Fibroblast of mammary gland (primary cell): ENCODE results near the gene ARID1B.

Experiments
- DNase-seq: peaks from one replicate; pipeline ENCODE4 v3.0.0-alpha.2; 2010; ENCODE audit warnings: low read depth
- H3K4me3 ChIP-seq: 2 replicates; pipeline ENCODE4 v1.5.1; 2011; ENCODE audit warnings: low read depth, mild to moderate bottlenecking, low read length, moderate library complexity; ENCODE audit not compliant: control insufficient read depth
- TF ChIP-seq, protein P1 (sequence below): conservative IDR thresholded peaks from 2 replicates; pipeline ENCODE4 v1.5.1; 2011; ENCODE audit warnings: low read depth, low read length, inconsistent platforms; ENCODE audit not compliant: control insufficient read depth, insufficient read depth

The ARID1B gene

DNA sequence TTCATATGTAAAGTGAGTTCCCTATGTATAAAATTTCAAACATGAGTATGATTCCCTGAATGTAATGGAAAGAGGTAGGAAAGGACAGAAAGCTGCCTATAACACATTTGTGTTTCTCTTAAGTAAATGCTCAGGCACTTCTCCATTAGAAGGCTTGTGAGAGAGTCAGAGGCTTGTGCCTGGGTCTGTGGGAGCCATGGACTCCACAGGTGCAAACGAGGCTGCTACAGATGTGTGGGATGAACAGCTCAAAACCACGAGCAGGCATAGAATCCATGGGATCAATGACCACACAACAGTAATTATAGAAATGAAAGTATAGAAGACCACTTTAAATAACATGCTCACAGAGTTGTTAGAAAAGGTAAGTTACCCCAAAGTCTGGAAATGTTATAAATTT lies 134.4 kb downstream of the ARID1B start:
- TF ChIP-seq, protein P1, sequence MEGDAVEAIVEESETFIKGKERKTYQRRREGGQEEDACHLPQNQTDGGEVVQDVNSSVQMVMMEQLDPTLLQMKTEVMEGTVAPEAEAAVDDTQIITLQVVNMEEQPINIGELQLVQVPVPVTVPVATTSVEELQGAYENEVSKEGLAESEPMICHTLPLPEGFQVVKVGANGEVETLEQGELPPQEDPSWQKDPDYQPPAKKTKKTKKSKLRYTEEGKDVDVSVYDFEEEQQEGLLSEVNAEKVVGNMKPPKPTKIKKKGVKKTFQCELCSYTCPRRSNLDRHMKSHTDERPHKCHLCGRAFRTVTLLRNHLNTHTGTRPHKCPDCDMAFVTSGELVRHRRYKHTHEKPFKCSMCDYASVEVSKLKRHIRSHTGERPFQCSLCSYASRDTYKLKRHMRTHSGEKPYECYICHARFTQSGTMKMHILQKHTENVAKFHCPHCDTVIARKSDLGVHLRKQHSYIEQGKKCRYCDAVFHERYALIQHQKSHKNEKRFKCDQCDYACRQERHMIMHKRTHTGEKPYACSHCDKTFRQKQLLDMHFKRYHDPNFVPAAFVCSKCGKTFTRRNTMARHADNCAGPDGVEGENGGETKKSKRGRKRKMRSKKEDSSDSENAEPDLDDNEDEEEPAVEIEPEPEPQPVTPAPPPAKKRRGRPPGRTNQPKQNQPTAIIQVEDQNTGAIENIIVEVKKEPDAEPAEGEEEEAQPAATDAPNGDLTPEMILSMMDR, result no peak
- no peak for DNase-seq
- no peak overlapping the region for H3K4me3 ChIP-seq

DNA sequence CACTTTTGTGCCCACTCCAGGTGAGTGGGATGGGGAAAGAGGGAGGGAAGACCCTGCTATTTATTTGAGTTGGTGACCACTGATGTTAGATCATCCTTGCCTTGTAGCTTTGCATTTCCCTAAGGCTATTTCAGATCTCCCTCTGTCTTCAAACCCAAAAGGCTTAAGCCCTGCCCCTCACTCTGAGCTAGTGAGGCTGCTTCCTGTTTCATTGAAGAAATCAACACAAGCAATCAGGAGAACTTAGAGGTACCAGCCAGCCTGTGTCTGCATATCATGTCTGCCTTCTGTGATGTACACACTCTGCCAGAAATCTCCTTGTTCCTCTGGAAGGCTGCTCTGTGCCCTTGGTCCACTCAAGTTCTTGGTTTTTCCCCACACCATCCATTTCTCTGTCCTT lies 135.3 kb downstream of the ARID1B start:
- H3K4me3 ChIP-seq, result no peak overlapping the region
- TF ChIP-seq, protein P1, result no peak
- no peak for DNase-seq

DNA sequence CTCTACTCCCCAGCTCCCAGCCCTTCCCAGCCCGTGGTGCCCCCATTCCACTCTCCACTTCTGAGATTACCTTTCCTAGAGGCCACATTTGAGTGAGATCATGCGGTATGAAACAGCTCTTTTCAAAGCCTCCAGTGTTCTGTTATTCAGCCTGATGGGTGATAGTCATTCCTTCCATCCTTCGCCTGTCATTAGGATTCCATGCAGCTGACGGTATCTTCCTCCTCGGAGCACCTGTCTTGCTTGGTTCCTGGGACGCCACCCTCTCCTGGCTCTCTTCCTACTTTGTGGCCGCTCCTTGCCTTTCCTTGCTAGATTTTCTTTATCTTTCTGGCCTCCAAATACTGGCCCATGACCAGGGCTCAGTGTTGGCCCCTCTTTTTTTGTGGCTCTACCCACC lies 137.0 kb downstream of the ARID1B start:
- no peak overlapping the region for H3K4me3 ChIP-seq
- TF ChIP-seq, protein P1, result no peak
- no peak for DNase-seq

DNA sequence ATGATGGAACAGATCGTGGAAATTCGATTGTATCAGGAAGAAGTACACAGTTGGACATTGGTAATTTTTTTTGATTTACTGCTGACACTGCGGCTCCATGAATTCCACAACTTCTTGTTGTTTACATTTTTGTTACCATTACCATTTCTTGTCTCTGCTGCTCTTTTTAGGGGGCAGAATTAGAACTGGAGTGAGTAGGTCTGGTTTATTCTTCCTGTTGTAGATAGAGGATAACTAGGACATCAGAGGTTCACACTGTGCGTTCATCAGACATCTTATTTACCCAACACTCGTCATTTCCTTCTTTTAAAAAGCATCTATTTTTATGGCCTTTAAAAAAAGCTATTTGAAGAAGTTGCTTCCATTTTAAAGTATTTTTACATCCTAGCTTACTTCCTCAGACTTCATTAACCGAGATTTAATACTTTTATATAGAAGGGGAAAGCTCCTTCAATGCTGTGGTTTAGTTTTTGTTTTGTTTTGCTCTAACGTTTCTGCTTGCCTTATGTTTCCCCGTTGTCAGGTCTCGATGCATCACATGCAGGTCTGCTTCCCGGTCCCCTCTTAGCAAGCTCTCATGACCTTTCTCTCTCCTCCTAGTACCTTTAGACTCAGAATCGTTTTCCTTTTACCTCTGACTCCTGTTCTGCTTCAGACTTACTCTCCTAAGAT lies 139.1 kb downstream of the ARID1B start:
- TF ChIP-seq, protein P1, result no peak
- H3K4me3 ChIP-seq, result no peak overlapping the region
- DNase-seq, result no peak

DNA sequence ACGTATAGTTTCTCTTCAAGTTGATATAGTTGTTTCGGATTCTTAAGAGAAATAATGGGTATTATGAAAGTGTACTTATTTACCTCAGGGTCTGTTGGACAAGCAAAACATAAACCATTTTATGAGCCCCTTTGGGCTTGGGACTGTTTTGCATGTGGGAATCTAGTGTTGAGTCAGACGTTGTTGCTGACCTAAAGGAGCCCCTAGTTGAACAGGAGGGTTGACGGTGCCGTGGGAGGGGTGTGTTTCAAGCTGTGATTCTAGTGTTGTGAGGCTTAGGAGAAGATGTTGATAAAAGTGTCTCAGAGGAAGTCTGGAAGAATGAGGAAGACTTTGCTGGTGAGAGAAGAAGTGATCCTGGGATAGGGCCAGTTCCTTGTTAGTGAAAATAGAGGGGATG lies 140.0 kb downstream of the ARID1B start:
- TF ChIP-seq, protein P1, result no peak
- DNase-seq, result peak; percentile 7

DNA sequence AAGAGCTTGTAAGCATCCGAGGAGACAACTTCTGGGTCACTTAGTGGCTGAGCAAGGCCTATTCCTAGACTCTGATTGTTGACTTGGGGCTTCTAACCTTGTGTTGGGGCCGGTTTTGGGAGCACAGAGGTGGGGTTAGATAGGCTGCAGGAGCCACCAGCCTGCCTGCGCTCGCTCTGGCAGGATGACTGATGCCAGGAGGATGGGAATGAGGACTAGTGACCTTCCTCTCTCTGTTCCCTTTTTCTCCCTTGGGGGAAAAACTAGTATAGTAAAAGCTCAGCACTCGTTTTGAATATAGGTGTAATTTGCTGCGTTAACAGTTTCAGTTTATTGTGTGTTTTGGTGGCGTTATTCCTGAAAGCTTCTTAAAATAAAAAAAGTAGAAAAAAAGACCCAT lies 141.5 kb downstream of the ARID1B start:
- no peak overlapping the region for H3K4me3 ChIP-seq
- TF ChIP-seq, protein P1, result no peak
- no peak for DNase-seq

More for the DNA sequence above, 140.0 kb downstream of the ARID1B start:
- no peak overlapping the region for H3K4me3 ChIP-seq

DNA sequence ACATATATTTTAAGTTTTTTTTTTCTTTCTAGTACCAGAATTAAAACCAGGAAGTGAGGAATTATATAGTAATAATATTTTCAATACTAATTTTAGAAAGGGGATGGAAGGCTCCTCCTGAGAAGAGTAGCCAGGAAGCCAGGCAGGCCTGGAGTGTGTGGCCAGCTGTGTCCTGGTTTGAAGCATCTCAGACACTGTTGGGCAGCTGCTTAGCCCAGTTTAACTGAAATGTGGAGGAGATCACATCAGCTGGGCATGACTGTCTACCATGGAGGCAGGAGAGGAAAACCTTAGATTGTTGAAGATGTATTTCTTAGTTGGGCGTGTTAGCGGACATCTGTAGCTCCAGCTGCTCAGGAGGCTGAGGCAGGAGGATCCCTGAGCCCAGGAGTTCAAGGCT lies 142.2 kb downstream of the ARID1B start:
- no peak overlapping the region for H3K4me3 ChIP-seq
- TF ChIP-seq, protein P1, result no peak
- DNase-seq, result no peak
